DMS79 treated with DMSO at 0.1 percent for 48 hours (cell line): Measurements from ENCODE around the gene ZDHHC15.
A peak's percentile ranks its signal among the peaks of the same experiment; 100 is the strongest.
"Not testable (repeated sequence)": the region's sequence is repeated elsewhere in the genome, so short reads cannot be mapped to it uniquely, and the experiment has no call there.

Experiments
- DNase-seq: peaks from one replicate; lab custom pipeline; 2025; lab: John Stamatoyannopoulos, UW

The ZDHHC15 gene

DNA sequence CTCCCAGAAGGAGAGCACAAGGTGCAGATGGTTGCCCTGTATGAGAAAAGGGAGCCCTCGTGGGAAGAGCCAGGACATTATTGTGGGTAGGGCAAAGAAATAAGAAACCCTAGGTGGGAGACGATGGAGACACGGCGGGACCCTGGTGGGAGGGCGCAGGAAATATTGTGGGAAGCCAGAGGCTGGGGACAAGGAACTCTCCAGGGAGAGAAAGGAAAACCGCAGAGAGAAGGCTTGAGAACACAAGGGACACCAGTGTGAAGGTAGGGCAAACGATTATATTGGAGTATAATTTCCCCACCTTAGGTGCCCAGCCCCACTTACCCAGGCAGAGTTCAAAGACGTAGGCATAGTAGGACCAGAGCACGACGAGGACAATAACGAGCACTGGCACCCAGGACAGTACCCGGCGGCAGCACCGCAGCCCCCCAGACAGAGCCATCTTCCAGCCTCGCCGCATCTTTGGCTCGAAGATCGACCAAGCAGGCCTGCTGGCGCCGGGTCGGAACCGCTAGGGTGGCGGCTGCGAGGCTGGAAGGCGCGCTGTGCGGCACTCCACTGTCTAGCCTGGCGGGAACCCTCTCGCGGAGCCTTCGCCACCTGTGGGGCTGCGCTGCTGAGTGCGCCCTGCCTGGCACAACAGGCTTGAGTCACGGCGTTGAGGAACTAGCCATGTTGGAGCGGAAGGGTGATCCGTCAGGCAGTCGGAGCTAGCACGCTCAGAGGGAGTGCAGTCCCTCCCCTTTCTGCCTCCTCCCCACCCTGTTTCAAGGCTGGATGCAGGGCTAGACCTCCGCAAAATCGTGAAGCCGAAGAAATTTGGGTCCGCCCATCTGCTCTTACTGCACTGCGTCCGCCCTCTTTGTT is at the start of gene ZDHHC15:
Gene ZDHHC15, minus strand, starts transcription at position 473 of the 867 bp plus-strand sequence. Its CDS starts 13 bp downstream, at position 460.
- DNase-seq = peak; percentile 53

DNA sequence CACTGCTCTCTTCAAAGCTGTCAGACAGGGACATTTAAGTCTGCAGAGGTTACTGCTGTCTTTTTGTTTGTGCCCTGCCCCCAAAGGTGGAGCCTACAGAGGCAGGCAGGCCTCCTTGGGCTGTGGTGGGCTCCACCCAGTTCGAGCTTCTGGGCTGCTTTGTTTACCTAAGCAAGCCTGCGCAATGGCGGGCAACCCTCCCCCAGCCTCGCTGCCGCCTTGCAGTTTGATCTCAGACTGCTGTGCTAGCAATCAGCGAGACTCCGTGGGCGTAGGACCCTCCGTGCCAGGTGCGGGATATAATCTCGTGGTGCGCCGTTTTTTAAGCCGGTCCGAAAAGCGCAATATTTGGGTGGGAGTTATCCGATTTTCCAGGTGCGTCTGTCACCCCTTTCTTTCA is 37.7 kb upstream of the ZDHHC15 start:
- not testable (repeated sequence) for DNase-seq

- DNase-seq = peak; percentile 70
These were observed 24.9 kb upstream of the ZDHHC15 start for GRCh38 chrX:75547783-75548182.

GRCh38 chrX:75546724-75547511 is 24.1 kb upstream of the ZDHHC15 start:
- DNase-seq = peak; percentile 5

- DNase-seq = peak; percentile 1
These were observed 21.9 kb upstream of the ZDHHC15 start for GRCh38 chrX:75544786-75545185.

DNA sequence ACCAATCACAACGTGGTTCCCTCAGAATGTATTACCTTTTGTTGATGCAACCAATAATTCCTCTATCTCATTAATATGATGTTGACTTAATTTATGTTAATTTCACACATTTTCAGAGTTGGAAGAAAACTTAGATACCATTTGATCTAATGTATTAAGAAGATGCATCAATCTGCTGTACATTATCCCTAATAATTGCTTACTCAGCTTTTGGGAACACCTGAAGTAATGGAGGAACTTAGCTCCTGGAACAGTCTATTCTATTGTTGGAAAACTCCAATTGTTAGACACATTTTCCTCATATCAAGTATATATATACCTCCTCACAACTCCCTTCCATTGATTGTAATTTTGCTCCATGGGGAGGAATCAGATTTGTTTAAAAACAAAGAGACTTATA is 38.9 kb downstream of the ZDHHC15 start:
- no peak for DNase-seq

GRCh38 chrX:75461780-75462179 is 61.1 kb downstream of the ZDHHC15 start:
- not testable (repeated sequence) for DNase-seq

DNA sequence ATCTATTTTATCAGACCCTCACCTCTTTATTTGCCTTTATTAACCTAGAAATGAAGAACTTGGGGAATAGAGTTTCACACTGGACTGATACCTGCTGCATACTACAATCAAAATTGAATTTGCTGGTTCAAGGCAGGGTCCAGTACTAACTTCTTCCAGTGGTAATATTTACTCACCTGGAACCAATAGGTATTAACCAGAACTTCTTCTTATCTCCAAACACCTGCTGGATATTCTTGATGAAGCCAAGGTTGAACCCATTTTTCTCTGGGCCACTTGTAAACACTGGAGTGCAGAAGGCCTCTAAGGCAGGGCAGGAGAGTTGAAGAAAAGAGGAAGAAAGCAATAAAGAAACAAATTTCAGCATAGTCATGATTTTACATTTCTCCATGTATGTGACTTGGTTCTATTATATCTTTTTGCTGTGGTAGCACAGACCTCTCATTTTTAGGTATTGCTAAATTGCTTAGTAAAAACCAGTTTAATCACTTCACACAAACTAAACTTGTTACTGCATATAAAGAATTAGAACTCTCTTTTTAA is 101.1 kb downstream of the ZDHHC15 start:
- no peak for DNase-seq

DNA sequence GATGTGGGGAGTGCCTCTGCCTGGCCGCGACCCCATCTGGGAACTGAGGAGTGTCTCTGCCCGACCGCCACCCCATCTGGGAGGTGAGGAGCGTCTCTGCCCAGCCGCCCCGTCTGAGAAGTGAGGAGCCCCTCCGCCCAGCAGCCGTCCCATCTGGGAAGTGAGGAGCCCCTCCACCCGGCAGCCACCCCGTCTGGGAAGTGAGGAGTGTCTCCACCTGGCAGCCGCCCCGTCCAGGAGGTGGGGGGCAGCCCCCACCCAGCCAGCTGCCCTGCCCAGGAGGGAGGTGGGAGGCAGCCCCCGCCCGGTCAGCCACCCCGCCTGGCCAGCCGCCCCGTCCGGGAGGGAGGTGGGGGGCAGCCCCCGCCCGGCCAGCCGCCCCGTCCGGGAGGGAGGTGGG is 115.7 kb downstream of the ZDHHC15 start:
- DNase-seq = not testable (repeated sequence)

DNA sequence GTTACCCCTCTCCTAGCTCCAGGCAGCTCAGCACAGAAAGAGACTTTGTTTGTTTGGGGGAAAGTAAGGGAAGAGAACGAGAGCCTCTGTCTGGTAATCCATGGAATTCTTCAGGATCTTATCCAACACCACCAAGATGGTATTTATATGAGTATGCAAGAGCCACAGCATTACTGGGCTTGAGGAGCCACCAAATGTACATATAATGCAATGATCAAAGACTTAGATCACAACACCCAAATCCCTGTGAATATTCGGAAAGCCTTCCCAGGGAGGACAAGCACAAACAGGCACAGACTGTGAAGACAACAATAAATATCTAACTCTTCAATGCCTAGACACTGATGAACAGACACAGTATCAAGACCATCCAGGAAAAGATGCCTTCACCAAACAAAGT is 132.4 kb downstream of the ZDHHC15 start:
- DNase-seq = no peak

GRCh38 chrX:75369721-75370120 is 153.1 kb downstream of the ZDHHC15 start:
- no peak for DNase-seq

DNA sequence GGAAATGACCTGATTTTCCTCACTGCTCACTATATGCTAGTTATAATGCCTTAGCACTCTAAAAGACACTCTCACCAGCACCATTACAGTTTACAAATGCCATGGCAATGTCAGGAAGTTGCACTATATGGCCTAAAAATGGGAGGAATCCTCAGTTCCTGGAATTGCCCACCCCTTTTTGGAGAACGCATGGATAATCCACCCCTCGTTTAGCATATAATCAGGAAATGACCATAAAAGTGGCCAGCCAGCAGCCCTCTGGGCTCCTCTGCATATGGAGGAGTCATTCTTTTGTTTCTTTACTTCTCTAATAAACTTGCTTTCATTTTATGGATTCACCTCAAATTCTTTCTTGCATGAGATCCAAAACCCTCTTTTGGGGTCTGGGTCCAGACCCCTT is 156.0 kb downstream of the ZDHHC15 start:
- DNase-seq = no peak

- DNase-seq = no peak
These were observed 157.4 kb downstream of the ZDHHC15 start for GRCh38 chrX:75365243-75365975.

DNA sequence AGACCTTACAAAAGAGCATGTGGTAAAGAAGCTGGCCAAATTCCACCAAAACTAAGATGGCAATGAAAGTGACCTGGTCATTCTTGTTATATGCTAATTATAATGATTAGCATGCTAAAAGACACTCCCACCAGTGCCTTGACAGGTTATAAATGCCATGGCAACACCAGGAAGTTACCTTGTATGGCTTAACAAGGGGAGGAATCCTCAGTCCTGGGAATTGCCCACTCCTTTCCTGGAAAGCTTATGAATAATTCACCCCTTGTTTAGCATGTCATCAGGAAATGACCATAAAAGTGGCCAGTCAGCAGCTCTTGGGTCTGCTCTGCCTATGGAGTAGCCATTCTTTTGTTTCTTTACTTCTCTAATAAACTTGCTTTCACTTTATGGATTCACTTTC is 161.0 kb downstream of the ZDHHC15 start:
- no peak for DNase-seq

DNA sequence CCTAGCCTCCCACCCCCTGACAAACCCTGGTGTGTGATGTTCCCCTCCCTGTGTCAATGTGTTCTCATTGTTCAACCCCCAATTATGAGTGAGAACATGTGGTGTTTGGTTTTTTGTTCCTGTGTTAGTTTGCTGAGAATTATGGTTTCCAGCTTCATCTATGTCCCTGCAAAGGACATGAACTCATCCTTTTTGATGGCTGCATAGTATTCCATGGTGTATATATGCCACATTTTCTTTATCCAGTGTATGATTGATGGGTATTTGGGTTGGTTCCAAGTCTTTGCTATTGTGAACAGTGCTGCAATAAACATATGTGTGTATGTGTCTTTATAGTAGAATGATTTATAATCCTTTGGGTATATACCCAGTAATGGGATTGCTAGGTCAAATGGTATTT is 174.2 kb downstream of the ZDHHC15 start:
- not testable (repeated sequence) for DNase-seq

- DNase-seq = no peak
These were observed 185.3 kb downstream of the ZDHHC15 start for GRCh38 chrX:75337525-75337924.

- no peak for DNase-seq
These were observed 187.7 kb downstream of the ZDHHC15 start for GRCh38 chrX:75335127-75335458.

DNA sequence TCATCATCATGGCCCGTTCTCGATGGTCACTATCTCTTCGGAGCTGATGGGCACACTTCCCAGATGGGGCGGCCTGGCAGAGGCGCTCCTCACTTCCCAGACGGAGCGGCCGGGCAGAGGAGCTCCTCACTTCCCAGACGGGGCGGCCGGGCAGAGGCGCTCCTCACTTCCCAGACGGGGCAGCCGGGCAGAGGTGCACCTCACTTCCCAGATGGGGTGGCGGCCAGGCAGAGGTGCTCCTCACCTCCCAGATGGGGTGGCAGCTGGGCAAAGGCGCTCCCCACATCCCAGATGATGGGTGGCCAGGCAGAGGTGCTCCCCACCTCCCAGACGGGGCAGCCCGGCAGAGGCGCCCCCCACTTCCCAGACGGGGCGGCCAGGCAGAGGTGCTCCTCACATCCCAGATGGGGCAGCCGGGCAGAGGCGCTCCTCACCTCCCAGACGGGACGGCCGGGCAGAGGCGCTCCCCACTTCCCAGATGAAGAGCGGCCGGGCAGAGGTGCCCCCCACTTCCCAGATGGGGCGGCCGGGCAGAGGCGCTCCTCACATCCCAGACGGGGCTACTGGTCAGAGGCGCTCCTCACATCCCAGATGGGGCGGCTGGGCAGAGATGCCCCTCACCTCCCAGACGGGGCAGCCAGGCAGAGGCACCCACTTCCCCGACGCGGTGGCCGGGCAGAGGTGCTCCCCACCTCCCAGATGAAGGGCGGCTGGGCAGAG is 188.3 kb downstream of the ZDHHC15 start:
- DNase-seq = not testable (repeated sequence)

DNA sequence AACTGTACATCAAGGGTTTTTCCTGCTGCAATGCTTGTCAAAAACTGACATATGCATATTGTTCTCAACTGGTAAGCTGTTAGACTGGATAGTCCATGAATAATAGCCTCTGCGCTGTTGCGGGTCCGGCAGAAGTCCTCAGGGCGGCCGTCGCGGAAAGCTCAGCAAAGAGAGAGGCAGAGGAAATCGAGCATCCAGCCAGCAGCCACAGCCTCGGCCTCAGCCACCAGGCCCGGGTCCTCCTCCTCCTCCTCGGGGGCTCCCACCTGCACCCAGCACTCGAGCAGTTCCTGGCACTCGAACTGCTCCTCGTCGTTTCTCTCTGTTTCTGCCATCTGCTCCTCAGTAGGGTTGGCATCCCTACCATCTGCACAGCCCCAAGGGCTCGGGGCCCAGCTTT is 195.2 kb downstream of the ZDHHC15 start:
- DNase-seq = no peak
